ENCODE results near the gene OR10A4.

OR10A4 gene

DNA sequence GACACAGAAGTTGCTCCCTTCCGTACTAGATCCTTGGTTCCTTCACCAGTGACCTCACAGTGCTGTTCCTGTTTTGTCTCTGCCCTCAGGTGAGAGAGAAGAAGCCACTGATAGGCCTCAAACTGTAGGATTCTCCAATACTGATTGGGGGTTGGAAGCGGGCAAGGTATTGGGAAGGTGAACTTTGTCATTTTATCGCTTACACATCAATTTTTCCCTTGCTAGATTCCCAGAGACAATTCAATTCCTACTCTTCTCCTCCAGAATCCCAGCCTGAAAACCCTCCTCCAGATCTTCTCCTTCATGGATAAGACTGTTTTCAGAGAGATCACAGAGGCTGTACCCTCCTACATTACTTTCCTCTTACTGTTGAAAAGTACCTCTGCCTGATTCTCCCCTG is 35.0 kb downstream of the OR10A4 start:
- H3K4me1 ChIP-seq, result no peaks in the 10 kb centered on the region
- H3K4me3 ChIP-seq (ENCODE audit: low read depth, low read length), result no peak overlapping the region
- no peaks in the 10 kb centered on the region for H3K27me3 ChIP-seq
- no peaks in the 10 kb centered on the region for H3K9me3 ChIP-seq
- TF ChIP-seq, protein P1, sequence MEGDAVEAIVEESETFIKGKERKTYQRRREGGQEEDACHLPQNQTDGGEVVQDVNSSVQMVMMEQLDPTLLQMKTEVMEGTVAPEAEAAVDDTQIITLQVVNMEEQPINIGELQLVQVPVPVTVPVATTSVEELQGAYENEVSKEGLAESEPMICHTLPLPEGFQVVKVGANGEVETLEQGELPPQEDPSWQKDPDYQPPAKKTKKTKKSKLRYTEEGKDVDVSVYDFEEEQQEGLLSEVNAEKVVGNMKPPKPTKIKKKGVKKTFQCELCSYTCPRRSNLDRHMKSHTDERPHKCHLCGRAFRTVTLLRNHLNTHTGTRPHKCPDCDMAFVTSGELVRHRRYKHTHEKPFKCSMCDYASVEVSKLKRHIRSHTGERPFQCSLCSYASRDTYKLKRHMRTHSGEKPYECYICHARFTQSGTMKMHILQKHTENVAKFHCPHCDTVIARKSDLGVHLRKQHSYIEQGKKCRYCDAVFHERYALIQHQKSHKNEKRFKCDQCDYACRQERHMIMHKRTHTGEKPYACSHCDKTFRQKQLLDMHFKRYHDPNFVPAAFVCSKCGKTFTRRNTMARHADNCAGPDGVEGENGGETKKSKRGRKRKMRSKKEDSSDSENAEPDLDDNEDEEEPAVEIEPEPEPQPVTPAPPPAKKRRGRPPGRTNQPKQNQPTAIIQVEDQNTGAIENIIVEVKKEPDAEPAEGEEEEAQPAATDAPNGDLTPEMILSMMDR (IDR thresholded peaks at IDR 0.05; ENCODE audit: low read depth, low read length), result no peak
- H3K36me3 ChIP-seq, result no peaks in the 10 kb centered on the region
- no peak for DNase-seq

DNA sequence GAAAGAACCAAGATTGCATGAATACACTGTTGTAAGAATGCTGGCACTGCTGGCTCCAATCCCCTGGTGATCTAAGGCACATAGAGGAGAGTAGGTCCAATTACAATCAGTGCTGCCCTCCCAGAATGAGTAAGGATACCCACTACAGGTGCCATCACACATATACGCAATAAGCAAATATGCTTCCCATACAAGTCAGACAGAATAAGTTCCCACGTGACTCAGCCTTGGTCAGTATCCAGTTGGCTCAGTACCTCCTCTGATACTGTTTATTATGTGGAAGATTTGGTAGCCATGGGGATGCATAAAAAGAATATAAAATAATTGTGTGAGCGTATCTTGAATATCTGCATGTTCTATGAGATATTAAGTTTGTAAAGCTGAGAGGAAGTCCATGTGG is 35.5 kb downstream of the OR10A4 start:
- H3K9me3 ChIP-seq, result no peaks in the 10 kb centered on the region
- no peaks in the 10 kb centered on the region for H3K36me3 ChIP-seq
- no peaks in the 10 kb centered on the region for H3K27me3 ChIP-seq
- H3K4me3 ChIP-seq (ENCODE audit: low read depth, low read length), result no peak overlapping the region
- TF ChIP-seq, protein P1 (IDR thresholded peaks at IDR 0.05; ENCODE audit: low read depth, low read length), result no peak
- no peaks in the 10 kb centered on the region for H3K4me1 ChIP-seq
- no peak for DNase-seq

DNA sequence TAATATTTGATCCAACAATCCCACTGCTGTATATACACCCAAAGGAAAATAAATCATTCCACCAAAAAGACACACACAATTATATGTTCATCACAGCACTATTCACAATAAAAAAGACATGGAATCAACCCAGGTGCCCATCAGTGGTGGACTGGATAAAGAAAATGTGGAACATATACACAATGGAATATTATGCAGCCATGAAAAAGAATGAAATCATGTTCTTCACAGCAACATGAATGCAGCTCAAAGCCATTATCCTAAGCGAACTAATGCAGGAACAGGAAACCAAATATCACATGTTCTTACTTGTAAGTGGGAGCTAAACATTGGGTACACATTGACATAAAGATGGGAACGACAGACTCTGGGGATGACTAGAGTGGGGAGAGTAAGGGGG is 43.3 kb downstream of the OR10A4 start:
- TF ChIP-seq, protein P1 (IDR thresholded peaks at IDR 0.05; ENCODE audit: low read depth, low read length), result no peak
- Histone ChIP-seq H3K4me1 (no peaks in the 10 kb centered on the region), H3K27me3 (no peaks in the 10 kb centered on the region), H3K9me3 (no peaks in the 10 kb centered on the region), H3K4me3 (ENCODE audit: low read depth, low read length) (no peak overlapping the region), H3K36me3 (no peaks in the 10 kb centered on the region)
- DNase-seq, result no peak

DNA sequence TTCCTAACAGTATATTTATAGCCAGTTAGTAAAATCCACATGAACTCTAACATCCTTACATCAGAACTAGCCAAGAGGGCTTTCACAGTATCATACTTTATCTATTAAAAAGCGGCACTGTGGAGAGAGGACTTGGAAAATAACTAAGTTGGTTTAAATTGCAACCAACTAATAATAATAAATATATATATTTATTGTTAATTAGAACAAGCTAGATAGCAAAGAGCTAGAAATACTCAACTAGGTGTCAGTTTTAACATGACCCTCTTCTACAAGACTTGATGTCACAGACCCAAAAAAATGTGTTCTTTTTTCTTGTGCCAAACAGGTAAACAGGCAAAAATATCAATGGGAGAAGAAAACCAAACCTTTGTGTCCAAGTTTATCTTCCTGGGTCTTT is 44.3 kb downstream of the OR10A4 start, which contains the start of gene OR2D3:
OR2D3 (plus strand) TSS at position 301 of the 400 bp plus-strand sequence; CDS start at position 301, 0 bp downstream.
- TF ChIP-seq, protein P1 (IDR thresholded peaks at IDR 0.05; ENCODE audit: low read depth, low read length), result no peak
- Histone ChIP-seq H3K9me3 (no peaks in the 10 kb centered on the region), H3K4me1 (no peaks in the 10 kb centered on the region), H3K4me3 (ENCODE audit: low read depth, low read length) (no peak within 1 kb of the TSS), H3K27me3 (no peaks in the 10 kb centered on the region), H3K36me3 (no peaks in the 10 kb centered on the region)
- DNase-seq, result no peak

DNA sequence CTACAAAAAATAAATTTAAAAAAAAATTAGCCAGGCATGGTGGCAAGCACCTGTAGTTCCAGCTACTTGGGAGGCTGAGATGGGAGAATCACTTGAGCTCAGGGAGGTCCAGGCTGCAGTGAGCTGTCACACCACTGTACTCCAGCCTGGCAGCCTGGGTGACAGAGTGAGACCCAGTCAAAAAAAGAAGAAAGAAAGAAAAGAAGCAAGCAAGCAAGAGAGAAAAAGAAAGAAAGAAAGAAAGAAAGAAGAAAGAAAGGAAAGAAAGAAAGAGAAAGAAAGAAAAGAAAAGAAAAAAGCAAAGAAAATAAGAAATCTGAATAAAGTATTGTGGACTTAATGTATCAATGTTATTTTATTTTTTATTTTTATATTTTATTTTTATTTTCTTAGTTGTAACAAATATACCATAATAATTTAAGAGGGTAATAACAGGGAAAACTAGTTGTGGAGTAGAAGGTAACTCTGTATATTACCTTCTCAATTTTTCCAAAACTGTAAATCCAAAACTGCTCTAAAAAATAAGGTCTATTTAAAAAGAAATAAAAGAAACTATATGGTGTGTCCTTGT is 48.7 kb downstream of the OR10A4 start:
- Histone ChIP-seq H3K36me3 (no peaks in the 10 kb centered on the region), H3K9me3 (no peaks in the 10 kb centered on the region), H3K4me3 (ENCODE audit: low read depth, low read length) (no peak overlapping the region), H3K27me3 (peaks cover 18% of the 10 kb centered on the region), H3K4me1 (no peaks in the 10 kb centered on the region)
- no peak for DNase-seq
- TF ChIP-seq, protein P1 (IDR thresholded peaks at IDR 0.05; ENCODE audit: low read depth, low read length), result no peak

DNA sequence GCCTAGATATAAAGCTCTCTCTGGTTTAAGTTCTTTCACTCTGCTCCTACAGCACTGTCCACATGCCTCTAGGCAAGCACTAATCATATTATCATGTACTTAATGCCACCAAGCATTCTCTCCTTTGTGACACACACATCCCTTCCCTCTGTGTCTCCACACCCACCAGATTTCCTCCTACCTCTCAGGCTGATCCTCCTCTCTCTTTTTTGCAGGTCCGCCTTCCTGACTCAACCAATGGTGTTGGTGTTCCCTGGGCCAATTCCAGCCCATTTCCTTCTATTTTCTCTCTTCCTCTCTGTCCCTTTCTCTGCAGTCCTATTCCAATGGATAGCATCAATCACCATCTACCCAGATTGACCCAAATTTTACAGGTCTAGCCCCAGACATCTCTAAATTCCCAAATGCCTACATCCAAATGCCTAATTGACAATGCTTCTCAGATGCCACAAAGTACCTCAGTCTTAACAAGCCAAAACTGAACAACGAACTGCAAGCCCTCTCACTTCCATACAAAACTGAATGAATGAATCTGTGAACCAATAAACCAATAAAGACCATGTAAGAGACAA is 49.3 kb downstream of the OR10A4 start:
- Histone ChIP-seq H3K4me3 (ENCODE audit: low read depth, low read length) (peak overlapping the region; percentile 57; the same call in 1 of the 2 replicates), H3K36me3 (no peaks in the 10 kb centered on the region), H3K27me3 (peaks cover 18% of the 10 kb centered on the region), H3K4me1 (no peaks in the 10 kb centered on the region), H3K9me3 (no peaks in the 10 kb centered on the region)
- TF ChIP-seq, protein P1 (IDR thresholded peaks at IDR 0.05; ENCODE audit: low read depth, low read length), result no peak
- DNase-seq, result no peak

Data from BE2C (cell line).